GM19397 (cell line): ENCODE data around the gene MAN2B2.

Source experiments
- ATAC-seq: cut with Tn5 transposase; IDR thresholded peaks from one replicate; pipeline ENCODE4 v1.9.1; 2021; ENCODE audit warnings: mild to moderate bottlenecking, moderate library complexity; ENCODE audit not compliant: unreplicated experiment

MAN2B2 gene

DNA sequence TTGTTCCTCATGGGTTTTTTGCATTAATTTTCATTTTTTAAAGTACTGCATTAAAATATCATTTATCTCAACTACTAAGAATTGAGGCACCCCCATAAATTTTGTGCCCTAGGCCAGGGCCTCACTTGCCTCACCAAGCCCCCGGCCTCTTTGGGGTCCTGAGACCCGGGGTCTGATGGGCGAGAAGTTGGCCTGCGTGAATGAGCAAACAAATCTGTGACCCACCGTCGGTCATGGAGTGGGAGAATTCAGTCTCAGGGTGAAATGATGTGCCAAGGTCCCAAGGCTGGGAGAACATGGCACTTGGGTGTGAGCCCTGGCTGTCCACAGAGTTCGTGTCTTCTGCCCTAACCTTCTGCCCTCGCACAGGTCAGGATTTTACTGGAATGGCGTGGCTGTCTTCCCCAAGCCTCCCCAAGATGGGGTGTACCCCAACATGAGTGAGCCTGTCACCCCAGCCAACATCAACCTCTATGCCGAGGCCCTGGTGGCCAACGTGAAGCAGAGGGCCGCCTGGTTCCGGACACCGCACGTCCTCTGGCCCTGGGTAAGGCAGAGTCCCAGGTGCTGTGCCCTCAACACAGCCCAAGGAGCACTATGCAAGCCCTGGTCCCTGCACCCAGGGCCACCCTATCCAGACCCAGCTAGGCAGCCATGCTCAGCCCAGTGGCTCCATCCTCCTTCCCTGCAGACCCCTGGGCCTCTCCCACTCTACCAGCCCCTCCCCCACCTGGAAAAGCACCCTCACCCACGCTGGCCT is 18.0 kb downstream of the MAN2B2 start:
- ATAC-seq, result no peak

DNA sequence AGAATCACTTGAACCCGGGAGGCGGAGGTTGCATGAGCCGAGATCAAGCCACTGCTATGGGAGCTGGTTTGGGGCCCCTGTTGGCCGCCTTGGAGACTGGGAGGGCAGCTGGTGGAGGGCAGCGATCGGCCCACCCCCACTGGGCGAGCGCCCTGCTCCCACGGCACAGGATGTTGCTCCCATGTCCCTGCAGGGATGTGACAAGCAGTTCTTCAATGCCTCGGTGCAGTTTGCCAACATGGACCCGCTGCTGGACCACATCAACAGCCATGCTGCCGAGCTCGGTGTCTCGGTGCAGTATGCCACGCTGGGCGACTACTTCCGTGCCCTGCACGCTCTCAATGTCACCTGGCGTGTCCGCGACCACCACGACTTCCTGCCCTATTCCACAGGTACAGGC is 19.4 kb downstream of the MAN2B2 start:
- no peak for ATAC-seq

DNA sequence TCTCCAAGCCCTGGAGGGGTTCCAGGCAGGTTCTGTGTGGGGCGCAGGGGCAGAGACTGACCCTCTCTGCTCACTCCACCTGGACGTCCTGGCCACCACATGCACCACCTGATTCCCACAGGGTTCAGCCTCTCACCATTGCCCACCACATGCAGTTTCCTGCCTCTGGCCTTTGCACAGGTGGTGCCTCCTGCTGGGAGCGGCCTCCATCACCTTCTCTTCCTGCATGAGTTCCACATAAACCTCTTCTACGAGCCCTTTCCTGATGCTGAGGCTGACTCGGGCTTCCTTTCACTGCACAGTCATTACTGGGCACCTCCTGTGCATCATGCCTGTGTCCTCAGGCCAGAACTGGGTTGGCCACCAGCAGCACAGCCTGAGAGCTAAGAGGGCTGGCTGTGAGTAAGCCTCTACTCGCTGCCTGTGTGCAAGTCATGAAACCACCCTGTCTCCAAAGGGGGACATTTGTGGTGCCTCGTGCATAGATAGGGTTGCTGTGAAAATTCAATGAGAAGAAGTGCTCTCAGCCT is 19.9 kb downstream of the MAN2B2 start:
- no peak for ATAC-seq

DNA sequence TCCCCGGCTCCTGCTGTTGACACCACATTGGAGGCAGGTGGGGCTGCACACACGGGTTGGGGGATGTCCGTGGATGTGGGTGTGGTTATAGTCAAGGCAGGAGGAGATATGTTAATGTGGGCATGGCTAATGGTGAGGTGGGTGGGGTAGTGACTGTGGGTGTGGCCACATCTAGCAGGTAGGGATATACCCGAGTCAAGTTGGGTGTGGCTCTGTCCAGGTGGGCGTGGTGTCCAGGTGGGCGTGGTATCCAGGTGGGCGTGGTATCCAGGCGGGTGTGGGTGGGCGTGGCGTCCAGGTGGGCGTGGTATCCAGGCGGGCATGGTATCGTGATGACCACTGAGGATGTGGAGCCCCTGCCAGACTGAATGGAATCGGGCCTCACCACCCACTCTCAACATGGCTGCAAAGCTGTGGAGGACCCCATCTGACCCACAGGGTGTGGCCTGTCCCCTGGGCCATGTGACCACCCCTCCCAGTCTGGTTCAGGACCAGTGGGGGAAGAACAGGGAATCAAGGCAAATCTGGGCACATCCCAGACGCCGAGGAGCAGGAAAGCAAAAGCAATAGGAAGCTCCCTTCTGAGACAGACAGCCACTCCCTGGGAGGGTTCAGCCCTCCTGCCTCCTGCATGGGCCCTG is 21.0 kb downstream of the MAN2B2 start:
- no peak for ATAC-seq

DNA sequence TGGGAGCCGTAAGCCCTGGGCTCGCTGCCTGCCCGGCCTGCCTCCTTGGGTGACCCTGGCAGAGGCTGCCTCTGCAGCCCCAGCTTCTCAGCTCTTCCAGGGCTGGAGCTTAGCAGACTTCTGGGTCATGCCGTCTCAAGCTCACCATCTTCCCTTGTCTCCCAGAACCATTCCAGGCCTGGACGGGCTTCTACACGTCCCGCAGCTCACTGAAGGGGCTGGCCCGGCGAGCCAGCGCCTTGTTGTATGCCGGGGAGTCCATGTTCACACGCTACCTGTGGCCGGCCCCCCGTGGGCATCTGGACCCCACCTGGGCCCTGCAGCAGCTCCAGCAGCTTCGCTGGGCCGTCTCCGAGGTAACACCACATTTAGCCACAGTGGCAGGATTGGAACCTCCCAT is 22.0 kb downstream of the MAN2B2 start:
- ATAC-seq, result no peak

DNA sequence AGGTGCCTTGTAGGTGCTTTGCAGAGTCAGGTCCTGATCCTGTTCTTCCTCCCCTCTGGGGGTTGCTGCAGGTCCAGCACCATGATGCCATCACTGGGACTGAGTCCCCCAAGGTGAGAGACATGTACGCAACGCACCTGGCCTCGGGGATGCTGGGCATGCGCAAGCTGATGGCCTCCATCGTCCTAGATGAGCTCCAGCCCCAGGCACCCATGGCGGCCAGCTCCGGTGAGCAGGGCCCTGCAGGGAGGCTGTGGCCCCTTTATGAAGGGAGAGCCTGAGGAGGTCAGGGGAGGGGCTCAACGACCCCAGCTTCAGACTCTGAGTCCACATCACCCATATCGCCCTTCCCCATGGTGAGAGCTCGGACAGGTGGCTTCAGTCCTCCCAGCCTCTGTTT is 23.1 kb downstream of the MAN2B2 start:
- ATAC-seq, result no peak

DNA sequence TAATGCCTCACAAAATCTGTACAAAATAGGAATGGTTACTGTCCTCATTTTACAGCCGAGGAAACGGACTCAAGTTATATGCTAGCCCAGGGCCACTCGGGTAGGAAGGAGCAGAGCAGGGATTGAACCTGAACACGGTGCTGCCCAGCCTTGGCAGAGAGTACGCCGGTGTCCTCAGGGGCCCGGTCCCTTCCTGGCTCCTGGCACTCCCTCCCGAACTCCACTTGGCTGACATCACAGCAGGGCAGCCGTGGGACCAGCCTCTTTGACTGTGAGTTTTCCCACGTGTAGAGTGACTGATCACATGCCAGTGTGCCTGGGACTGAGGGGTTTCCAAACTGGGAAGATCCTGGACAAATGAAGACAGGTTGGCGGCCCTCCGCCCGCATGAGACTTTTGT is 23.7 kb downstream of the MAN2B2 start:
- ATAC-seq, result no peak

DNA sequence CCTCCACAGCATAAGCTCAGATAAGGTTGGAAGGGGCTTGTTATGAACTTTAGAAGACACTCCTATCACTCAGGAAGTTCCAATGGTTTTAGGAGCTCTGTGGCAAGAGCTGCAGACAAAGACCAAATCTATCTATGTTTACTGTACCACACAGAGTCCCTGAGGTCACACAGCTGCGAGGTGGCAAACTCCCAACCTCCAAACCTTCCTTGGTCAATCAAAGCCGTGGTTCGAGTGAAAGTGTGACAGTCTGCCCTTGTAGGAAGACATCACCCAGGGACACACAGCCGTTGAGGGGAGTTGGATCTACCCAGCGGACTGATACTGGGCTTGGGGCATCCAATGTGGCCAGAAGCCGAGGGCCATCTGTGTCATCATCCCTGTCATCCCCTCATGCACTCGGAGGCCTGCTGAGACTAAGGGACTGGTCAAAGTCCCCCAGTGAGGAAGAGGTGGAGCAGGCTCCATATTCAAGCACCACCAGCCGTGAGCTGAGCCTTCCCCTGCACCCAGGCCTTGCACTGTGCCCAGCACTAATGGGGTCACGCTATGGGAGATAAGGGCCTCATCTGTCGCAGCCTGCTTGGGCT is 26.8 kb downstream of the MAN2B2 start:
- ATAC-seq, result no peak

DNA sequence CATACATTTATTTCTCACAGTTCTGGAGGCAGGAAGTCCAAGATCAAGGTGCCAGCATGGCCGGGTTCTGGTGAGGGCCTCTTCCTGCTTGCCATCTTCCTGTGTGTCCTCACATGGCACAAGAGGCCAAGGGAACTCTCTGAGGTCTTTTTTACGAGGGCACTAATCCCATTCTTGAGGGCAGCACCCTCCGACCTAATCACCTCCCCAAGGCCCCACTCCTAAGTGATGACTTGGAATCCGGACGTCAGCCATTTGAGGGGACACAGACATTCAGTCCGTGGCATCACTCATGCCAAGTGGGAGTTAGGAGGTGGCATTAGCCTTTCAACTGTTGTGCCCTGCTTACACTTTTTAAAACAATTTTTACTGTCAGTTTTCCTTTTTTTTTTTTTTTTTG is 27.3 kb downstream of the MAN2B2 start:
- ATAC-seq, result no peak

DNA sequence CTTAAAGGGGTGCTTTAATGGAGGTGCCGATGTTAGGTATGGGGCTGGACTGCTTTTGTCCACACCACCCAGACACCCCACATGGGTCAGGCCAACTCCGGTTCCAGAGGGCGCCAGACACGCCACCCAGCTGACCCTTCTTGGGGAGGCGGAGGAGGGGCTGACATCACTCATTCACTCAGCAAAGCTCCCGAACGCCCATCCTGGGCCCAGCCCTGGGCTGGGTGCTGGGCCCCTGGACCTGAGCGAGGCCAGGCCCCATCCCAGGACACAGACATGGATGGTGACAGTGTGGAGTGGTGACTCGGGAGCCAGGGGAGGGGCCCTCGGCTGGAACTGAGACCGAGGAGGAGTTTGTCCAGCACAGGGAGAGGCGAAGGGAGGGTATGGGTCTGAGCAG is 28.1 kb downstream of the MAN2B2 start:
- ATAC-seq, result no peak

DNA sequence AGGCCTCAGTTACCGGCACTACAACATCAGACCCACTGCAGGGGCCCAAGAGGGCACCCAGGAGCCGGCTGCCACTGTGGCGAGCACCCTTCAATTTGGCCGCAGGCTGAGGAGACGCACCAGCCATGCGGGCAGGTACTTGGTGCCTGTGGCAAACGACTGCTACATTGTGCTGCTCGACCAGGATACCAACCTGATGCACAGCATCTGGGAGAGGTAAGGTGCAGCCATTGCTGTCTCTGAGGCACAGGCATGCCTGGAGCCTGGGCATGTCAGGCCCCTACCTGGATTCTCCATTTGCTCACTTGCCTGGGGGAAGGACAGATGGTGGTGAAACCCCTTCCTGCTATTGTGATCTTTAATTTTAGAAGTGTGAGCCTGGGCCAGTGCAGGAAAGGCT is 30.1 kb downstream of the MAN2B2 start:
- ATAC-seq, result no peak

DNA sequence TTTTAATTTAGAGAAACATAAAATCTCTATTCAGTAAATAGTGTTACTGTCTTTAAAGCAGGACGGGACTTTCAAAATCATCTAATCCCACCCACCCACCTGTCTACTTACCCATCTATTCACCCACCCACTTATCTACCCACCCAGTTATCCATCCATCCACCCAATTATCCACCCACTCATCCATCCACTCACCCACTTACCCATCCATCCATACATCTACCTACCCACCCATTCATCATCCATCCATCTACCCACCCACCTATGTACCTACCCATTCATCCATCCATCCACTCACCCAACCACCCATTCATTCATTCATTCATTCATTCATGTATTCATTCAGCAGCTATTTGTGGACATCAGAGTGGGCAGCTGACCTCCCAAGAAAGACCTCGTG is 30.6 kb downstream of the MAN2B2 start:
- no peak for ATAC-seq

DNA sequence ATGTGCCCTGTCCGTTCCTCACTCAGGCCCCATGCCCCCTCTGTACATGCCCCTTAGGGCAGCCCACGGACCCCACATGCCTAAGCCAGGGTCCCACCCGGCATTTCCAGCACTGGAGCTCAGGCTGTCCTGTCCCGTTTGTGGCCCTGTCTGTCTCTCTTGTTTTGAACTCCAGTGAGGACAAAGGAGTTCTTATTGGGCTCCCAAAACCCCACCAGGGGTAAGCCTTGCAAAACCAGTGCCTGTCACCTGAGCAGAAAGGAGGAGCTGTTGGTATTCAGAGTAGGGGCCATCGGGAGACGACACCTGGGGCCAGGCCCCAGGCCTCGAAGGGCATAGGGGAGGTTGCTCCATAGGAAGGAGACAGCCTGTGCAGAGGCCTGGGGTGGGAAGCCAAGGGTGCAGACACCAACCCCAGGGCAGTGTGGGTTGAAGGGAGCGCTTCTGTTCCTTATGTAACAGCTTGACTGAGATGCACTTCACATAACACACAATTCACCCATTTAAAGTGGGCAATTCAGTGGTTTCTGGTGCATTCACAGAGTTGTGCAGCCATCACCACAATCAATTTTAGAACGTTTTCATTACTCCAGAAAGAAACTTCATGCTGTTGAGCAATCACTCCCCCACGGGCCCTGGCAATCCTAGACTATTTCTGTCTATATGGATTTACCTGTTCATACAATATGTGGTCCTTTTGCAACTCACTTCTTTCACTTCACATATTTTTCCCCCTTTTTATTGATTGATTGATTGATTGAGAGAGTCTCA is 31.7 kb downstream of the MAN2B2 start:
- no peak for ATAC-seq

DNA sequence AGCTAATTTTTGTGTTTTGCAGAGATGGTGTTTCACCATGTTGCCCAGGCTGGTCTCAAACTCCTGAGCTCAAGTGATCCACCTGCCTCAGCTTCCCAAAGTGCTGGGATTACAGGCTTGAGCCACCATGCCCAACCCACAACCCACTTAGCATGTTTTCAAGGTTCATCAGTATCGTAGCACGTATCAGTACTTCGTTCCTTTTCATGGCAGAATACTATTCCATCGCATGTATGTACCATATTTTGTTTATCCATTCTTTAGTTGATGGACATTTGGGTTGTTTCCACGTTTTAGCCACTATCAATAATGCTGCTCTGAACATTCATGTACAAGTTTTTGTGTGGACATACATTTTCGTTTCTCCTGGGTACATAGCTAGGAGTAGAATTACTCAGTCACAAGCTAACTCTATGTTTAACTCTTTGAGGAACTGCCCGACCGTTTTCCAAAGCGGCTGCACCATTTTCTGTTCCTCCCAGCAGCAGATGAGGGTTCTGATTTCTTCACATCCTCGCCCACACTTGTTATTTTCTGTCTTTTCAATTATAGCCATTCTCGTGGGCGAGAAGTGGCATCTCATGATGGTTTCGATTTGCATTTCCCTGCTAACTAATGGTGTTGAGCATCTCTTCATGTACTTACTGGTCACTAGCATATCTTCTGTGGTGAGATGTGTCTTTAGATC is 32.5 kb downstream of the MAN2B2 start:
- ATAC-seq, result no peak

DNA sequence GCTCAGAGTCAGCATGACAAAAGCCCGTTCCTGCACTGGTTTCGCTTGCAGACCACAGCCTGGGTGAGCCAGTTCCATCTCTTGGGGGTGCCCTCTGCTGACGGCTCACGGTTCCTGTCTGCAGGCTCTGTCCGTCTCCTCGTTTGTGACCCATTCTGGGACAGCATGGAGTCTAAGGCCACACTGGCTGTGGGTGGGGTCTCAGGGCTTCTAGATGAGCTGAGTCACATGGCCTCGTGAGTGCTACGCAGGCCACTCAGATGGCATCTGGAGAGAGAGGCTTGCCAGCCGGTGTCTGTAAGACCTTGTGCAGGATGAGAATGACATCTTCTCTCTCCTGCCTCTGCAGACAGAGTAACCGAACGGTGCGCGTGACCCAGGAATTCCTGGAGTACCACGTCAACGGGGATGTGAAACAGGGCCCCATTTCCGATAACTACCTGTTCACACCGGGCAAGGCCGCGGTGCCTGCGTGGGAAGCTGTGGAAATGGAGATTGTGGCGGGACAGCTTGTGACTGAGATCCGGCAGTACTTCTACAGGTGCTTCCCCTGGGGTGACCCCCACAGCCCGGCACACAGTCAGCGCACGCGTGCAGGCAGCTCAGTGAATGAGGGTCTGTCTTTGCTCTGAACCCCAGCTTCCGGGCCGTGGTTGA is 33.9 kb downstream of the MAN2B2 start:
- ATAC-seq, result no peak

DNA sequence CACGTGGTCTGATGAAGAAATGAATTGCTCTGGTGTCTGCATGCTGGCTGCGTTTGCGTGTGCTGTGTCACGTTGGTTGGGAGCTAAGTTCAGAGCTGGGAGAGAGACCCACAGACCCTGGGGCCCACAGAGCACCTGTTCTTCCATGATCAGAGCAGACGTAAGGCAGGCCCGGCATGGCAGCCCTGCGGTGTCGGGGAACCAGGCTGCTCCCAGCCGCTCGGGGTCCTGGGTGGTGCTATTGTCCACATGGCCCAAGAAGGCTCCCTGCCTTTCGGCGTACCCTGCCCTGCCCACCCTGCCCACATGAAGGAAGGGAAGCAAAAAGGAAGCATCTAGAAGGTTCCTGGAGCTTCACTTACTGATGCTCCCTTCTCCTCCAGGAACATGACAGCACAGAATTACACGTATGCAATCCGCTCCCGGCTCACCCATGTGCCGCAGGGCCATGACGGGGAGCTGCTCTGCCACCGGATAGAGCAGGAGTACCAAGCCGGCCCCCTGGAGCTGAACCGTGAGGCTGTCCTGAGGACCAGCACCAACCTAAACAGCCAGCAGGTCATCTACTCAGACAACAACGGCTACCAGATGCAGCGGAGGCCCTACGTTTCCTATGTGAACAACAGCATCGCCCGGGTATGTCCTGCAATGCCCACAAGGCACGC is 34.6 kb downstream of the MAN2B2 start:
- no peak for ATAC-seq

DNA sequence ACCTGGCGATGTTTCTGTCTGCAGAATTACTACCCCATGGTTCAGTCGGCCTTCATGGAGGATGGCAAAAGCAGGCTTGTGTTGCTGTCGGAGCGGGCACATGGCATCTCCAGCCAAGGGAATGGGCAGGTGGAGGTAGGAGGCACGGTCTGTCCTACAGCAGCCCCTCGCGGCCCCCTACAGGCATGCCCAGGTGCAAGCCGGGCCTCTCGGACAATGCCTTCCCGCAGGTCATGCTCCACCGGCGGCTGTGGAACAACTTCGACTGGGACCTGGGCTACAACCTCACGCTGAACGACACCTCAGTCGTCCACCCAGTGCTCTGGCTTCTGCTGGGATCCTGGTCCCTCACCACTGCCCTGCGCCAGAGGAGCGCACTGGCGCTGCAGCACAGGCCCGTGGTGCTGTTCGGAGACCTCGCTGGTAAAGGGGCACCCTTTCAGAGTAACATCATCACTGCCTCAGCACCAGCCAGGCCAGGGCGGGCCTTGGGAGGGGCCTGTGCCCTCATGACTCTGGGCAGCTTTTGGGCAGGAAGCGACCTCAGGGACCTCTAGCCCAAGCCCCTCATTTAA is 36.0 kb downstream of the MAN2B2 start:
- no peak for ATAC-seq

DNA sequence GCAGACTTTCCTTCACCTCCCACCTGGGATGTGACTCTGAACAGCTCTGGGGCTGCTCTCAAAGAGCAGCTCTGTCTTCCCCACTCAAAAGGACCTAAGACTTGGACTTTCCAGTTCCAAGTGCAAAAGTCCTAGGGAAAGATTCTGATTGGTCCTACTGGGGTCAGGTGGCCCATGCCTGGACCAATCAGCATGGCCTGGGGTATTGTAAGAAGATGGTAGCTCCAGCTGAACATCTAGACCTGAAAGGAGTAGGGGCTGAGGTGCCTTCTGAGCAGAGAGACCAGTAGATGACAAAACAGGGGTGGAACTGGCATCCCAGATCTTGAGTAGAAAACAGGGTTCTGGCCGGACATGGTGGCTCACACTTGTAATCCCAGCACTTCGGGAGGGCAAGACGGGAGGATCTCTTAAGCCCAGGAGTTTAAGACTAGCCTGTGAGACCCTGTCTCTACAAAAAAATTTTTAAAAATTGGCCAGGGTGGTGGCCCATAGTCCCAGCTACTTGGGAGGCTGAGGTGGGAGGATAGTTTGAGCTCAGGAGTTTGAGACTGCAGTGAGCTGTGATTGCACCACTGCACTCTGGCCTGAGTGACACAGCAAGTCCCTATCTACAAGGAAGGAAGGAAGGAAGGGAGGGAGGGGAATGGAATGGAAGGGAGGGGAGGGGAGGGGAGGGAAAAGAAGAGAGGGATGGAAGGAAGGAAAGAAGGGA is 38.1 kb downstream of the MAN2B2 start:
- ATAC-seq, result no peak
